GM21381 (cell line): Measurements from ENCODE around the gene ATP6V1A.
A peak's percentile ranks its signal among the peaks of the same experiment; 100 is the strongest.
"Not testable (repeated sequence)": the region's sequence is repeated elsewhere in the genome, so short reads cannot be mapped to it uniquely, and the experiment has no call there.

Experiments
- ATAC-seq: cut with Tn5 transposase; IDR thresholded peaks from one replicate; pipeline ENCODE4 v1.9.1; 2021; ENCODE audit warnings: mild to moderate bottlenecking, moderate library complexity; ENCODE audit not compliant: unreplicated experiment

Gene ATP6V1A

GRCh38 chr3:113812854-113813253 is 66.0 kb downstream of the ATP6V1A start:
- no peak for ATAC-seq

GRCh38 chr3:113819866-113820265 is 73.0 kb downstream of the ATP6V1A start:
- no peak for ATAC-seq

GRCh38 chr3:113825090-113825489 is 78.3 kb downstream of the ATP6V1A start:
- peak; percentile 58 for ATAC-seq

- ATAC-seq, result no peak
Observed at GRCh38 chr3:113828600-113828999, 81.8 kb downstream of the ATP6V1A start.

- ATAC-seq, result no peak
Observed at GRCh38 chr3:113829576-113830354, 82.9 kb downstream of the ATP6V1A start.

GRCh38 chr3:113831103-113831355 is 84.2 kb downstream of the ATP6V1A start:
- no peak for ATAC-seq

- ATAC-seq, result no peak
Observed at GRCh38 chr3:113832477-113833164, 85.8 kb downstream of the ATP6V1A start.

GRCh38 chr3:113834983-113835382 is 88.1 kb downstream of the ATP6V1A start:
- no peak for ATAC-seq

- ATAC-seq, result peak; percentile 98
Observed at GRCh38 chr3:113838631-113839209, 91.9 kb downstream of the ATP6V1A start, which contains the start of gene GRAMD1C. Gene GRAMD1C, plus strand, starts transcription at chr3:113838788. Its CDS starts 122 bp downstream, at chr3:113838910.

GRCh38 chr3:113839551-113839950 is 92.7 kb downstream of the ATP6V1A start:
- no peak for ATAC-seq

GRCh38 chr3:113844622-113845222 is 97.9 kb downstream of the ATP6V1A start:
- no peak for ATAC-seq

- no peak for ATAC-seq
Observed at GRCh38 chr3:113847247-113847646, 100.4 kb downstream of the ATP6V1A start.

- no peak for ATAC-seq
Observed at GRCh38 chr3:113847664-113848461, 101.0 kb downstream of the ATP6V1A start.

GRCh38 chr3:113849071-113849470 is 102.2 kb downstream of the ATP6V1A start:
- not testable (repeated sequence) for ATAC-seq

- not testable (repeated sequence) for ATAC-seq
Observed at GRCh38 chr3:113849841-113850240, 103.0 kb downstream of the ATP6V1A start.

GRCh38 chr3:113850391-113850790 is 103.6 kb downstream of the ATP6V1A start:
- not testable (repeated sequence) for ATAC-seq

GRCh38 chr3:113852506-113852905 is 105.7 kb downstream of the ATP6V1A start:
- ATAC-seq, result no peak
